Esophagus muscularis mucosa (tissue), 4 donors: ENCODE measurements around the gene CHD2.

ENCODE experiments used
- EP300 ChIP-seq: sonication (generic); formaldehyde crosslinking; IDR thresholded peaks from one replicate; pipeline ENCODE4 v1.6.1; 2017; ENCODE audit warnings: antibody characterized with exemption
- POLR2A ChIP-seq: fragments of 450-650 bp; IDR thresholded peaks from one replicate; pipeline ENCODE4 v1.6.1; 2017; ENCODE audit warnings: antibody characterized with exemption, moderate library complexity, mild to moderate bottlenecking, low read depth
- POLR2AphosphoS5 ChIP-seq, 2 donors: sonication (generic); formaldehyde crosslinking; IDR thresholded peaks; one replicate each; pipeline ENCODE4 v1.6.1; 2017; ENCODE audit warnings: antibody characterized with exemption in 2 of 2
- TF ChIP-seq, protein P1 (sequence below), 3 experiments: fragments of 200-600 bp in 2 of 3; fragments of 450-650 bp in 1 of 3; sonication (generic) in 2 of 3; IDR thresholded peaks; one replicate each; pipeline ENCODE4 v1.5.1; 2017 to 2019; ENCODE audit warnings: antibody characterized with exemption in 3 of 3, mild to moderate bottlenecking in 2 of 3, moderate library complexity in 1 of 3

- TF ChIP-seq POLR2A (no peak), EP300 (no peak), POLR2AphosphoS5 (IDR thresholded peaks at IDR 0.05) (peak; percentile 45 to 64)
- TF ChIP-seq, protein P1, sequence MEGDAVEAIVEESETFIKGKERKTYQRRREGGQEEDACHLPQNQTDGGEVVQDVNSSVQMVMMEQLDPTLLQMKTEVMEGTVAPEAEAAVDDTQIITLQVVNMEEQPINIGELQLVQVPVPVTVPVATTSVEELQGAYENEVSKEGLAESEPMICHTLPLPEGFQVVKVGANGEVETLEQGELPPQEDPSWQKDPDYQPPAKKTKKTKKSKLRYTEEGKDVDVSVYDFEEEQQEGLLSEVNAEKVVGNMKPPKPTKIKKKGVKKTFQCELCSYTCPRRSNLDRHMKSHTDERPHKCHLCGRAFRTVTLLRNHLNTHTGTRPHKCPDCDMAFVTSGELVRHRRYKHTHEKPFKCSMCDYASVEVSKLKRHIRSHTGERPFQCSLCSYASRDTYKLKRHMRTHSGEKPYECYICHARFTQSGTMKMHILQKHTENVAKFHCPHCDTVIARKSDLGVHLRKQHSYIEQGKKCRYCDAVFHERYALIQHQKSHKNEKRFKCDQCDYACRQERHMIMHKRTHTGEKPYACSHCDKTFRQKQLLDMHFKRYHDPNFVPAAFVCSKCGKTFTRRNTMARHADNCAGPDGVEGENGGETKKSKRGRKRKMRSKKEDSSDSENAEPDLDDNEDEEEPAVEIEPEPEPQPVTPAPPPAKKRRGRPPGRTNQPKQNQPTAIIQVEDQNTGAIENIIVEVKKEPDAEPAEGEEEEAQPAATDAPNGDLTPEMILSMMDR (IDR thresholded peaks at IDR 0.05): no peak
These were observed 30.7 kb upstream of the CHD2 start for GRCh38 chr15:92869263-92869940.
